Measurements from ENCODE around the gene PARP1.

- TF ChIP-seq POLR2A (IDR thresholded peaks at IDR 0.05) (no peak), CTCF (IDR thresholded peaks at IDR 0.05) (no peak)
These were observed 33.7 kb upstream of the PARP1 start for GRCh38 chr1:226441629-226442028.
